GM19397 (cell line): ENCODE measurements around the gene PARP3.

Experiments used
- ATAC-seq: cut with Tn5 transposase; IDR thresholded peaks from one replicate; pipeline ENCODE4 v1.9.1; 2021; ENCODE audit warnings: mild to moderate bottlenecking, moderate library complexity; ENCODE audit not compliant: unreplicated experiment

The PARP3 gene

DNA sequence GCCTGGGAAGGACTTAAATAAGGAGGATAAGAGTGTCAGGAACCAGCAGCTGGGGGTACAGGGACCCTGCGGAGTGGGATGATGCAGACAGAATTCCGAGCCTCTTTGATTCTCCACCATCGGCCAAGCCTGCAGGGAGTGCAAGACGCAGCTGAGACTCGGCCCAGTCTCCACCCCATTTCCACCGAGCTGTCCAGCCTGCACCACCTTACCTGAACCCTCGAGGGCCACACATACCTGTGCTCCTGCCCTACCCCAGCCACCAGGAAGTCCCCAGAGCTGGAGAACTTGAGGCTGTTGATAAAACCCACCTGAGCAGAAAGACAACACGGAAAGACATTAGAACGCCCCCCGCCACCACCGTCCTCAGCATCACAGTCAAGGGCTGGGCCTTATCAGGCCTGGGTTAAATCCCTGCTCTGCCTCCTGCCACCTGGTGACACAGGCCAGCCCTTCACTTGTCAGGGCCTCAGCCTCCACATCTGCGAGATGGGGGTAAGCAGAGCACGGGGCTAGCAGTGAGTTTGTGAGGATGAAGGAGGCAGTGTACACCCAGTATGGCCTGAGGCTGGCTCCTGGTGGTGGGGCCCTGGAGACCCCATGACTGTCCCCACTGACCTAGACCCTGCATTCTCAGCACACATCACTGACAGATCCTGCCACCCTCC, 8.6 kb upstream of the PARP3 start:
- ATAC-seq, result no peak

DNA sequence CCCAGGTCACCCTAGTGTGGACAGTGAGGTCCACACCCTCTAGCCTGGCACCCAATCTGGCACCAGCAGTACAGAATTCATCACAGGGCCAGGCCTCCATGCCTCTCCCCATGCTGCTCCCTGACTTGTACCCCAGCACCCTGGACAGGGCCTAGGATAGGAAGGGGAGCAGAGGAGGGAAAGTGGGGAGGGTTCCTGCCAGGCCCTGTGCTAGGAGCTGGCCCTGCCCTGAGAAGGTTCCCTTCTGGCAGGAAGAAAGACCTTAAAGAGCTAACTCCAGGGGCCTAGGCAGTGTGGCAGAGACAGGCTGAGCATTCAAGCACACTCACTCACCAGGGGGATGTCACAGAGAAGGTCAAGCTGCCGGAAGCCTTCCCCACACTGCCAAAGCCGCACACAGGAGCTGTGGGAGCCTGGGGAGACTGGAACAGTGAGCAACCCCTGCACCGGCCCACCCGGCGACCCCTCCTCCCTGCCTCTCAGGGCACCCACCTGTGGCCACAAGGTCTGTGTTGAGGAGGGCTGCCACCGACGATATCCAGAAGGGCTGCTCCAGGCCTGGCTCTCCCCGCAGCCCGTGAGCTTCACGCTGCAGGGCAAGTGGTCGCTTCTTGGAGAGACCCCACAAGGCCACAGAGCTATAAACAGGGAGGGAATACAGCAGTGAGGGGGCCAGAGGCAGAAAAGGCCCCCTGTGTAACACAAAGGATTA, 7.9 kb upstream of the PARP3 start:
- ATAC-seq, result no peak

DNA sequence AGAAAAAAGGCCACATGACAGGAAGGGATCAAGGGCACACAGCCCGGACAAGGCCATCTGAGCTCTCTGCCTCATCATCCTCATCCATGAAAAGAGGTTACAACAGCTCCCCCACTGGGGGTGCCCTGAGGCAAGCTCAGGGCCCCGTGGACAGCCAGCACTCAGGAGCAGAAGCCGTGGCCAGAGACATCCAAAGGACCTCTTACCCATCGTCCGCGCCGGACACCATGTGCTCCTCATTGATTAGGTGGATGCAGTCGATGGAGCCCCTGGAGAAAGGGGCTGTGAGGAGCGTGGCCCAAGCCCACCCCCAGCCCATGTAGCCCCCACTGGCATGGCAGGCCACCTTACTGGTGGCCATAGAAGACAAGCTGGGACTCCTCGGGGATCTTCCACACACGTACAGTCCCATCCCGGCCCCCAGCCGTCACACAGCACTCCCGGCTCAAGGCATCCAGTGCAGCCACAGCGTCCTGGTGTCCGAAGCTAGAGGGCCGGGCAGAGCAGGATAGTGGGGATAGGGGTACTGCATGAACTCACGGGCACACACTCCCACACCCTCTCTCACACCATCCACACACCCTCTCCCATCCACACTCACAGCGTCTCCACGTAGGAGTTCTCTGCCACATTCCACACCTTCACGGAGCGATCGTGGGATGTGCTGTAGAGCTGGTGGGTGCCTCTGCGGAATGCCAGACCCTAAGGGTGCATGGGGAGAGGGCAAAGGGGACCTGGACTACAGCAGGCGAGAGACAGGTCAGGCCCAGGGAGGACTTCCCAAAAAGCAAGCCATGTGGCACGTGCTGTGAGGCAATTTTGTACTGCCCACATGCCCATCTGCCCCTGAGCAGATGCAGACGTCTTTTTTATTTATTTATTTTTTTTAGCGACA, 6.9 kb upstream of the PARP3 start:
- ATAC-seq, result no peak

DNA sequence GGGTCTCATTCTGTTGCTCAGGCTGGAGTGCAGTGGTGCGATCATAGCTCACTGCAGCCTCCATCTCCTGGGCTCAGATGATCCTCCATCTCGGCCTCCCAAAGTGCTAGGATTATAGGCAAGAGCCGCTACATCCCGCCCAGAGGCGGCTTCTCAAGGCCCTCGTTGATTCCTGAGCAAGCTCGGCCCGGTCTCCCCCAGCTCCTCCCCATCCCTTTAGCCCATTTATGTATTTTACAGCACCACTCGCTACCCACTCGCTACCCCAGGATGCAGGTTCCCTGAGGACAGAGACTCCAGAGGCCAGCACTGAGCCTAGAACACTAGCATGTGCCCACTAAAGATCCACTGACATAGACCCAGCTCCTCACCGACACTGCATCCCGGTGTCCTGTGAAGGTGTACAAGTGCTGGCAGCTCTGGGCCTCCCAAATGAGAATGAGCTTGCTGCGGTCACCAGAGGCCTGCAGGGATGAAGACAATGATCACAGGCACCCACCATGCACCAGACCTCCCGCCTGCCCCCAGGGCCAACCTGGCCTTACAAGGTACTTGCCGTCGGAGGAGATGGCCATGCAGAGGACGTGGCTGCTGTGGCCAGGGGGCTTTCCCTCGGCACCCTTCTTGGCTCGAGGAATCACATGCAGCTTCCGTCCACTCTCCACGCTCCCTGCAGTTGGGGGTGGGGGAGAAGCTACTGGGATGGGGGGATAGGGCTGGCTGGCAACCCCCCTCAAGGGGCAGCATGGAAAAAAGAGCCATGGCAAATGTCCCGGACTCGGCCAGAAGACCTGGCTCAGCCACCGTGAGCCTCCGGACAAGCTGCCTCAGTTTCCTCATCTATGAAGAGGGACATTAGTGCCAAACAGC, 6.0 kb upstream of the PARP3 start:
- ATAC-seq, result no peak

DNA sequence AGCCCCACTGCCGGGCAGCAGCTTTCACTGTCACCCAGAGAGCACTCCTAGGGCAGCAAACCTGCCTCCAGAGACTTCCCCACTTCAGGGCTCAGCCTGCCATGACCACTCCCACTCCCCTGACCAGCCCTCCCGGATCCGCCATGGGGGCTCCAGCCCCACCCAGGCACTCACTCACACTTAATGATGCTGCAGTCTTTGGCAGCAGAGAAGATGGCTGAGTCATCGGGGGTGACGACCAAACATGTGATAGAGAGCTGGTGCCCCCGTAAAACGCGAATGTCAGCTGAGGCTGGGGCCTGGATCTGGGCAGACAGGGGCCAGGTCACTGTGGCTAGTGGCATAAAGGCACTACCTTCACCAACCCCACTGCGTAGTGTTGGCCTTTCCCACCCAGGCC, 5.1 kb upstream of the PARP3 start:
- no peak for ATAC-seq

DNA sequence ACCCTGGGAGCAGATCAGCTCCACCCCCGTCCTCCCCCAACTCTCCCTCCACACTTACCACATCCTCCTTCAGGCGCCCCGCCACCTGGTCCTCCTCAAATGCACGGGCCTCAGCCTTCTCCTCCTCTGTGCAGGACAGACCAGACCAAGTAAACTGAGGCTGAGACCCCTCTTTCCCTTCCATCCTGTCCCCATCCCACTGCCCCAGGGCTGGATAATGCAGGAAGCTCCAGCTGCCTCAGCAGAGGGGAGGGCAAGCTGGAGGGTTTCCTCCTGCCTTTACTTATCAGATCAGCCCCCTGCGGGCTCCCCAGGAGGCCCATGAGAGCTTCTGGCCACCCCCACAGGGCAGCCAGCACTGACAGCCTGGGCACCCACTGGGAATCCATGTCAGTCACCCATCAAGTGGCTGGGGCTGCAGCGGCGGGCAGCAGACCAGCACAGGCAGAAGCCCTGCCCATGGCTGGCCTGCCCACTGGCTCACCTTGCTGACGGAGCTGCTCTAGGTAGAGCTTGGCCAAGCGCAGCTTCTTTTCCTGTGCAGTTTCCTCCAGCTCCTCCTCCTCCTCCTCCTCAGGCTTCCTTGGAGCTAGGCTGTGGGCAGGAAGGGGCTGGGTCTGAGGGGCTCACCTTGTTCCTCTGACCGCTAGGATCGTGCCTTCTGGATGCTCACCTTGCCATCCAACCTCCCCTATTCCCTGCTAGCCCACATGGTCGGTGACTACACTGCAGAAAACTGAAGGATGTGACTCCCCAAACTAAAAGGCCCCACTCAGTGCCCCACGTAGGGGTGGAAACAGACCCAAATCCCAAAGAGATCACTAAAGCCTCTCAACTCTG, 4.3 kb upstream of the PARP3 start:
- no peak for ATAC-seq

DNA sequence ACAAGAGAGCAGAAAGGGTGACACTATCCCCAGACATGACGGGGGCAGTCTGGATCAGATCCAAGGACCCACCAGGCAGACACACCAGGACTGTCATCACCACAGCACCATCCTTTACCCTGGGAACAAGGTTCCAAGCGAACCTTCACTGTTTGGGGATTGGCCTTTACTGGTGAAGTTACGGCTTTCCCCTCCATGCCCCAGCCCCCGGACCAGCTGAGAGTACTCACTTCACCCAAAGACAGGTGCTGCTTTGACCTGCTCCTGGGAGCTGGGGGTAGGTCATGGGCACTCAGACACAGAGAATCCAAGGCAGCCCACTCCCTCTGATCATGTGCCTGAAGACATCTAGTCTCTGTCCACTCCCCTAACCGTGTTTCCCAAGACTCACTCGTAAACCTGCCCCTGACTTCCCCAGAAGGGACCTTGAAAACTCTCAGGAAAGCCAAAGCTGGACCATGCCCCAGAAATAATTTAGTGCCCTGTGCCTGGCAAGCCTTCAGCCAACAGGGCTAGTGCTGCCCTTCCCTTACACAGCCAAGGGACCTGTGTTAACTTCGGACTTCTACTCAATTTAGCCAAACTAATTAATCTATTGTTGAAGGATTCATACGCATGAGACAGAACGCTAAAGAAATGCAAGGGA, 3.3 kb upstream of the PARP3 start:
- ATAC-seq, result no peak

DNA sequence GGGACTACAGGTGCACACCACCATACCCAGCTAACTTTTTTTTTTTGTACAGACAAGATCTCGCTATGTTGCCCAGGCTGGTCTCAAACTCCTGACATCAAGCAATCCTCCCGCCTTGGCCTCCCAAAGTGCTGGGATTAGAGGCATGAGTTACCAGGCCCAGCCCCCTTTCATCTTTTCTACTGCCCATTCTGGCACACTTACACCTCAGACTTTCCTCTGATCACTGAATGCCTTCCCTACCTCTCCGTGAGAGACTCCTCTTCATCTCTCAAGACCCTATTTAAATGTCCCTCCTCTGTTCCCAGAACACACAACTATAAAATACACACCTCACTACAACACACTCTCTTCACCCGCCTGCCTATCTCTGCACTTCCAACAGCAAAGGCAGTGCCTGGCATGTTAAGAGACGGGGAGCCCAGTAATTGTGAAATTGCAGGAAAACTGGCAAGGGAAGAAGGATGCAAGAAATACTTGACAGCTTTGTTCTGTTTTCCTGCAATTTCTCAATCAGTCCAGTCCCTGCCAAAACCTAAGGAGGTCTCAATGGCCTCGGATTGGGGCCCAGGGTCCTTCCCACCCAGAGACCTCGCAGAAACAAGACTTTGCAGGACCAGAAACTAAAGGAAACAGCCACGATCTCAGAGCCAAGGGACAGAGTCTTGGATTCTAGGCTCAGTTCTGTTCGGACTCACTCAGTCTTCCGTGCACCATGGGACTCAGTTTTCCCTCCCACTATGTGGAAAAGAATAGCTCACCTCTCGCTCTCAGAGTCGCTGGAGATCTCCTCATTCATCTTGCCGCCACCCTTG, 1.3 kb upstream of the PARP3 start:
- no peak for ATAC-seq

DNA sequence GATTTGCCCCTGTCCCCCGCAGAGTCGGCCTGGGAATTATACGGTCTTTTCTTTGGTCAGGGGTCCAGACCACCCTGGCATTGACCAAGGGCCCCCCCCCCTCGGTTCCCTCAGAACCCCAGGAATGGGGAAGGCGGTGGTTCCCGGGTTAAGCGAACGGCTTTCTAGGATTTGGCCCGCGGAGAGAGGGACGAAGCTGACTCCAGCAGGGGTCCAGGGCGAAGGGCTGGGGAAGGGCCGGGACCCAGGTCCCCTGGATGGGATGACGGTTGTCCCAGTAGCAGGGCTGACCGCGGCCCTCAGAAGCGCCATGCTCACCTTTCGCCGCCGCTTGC, 733 bp upstream of the PARP3 start:
- no peak for ATAC-seq

DNA sequence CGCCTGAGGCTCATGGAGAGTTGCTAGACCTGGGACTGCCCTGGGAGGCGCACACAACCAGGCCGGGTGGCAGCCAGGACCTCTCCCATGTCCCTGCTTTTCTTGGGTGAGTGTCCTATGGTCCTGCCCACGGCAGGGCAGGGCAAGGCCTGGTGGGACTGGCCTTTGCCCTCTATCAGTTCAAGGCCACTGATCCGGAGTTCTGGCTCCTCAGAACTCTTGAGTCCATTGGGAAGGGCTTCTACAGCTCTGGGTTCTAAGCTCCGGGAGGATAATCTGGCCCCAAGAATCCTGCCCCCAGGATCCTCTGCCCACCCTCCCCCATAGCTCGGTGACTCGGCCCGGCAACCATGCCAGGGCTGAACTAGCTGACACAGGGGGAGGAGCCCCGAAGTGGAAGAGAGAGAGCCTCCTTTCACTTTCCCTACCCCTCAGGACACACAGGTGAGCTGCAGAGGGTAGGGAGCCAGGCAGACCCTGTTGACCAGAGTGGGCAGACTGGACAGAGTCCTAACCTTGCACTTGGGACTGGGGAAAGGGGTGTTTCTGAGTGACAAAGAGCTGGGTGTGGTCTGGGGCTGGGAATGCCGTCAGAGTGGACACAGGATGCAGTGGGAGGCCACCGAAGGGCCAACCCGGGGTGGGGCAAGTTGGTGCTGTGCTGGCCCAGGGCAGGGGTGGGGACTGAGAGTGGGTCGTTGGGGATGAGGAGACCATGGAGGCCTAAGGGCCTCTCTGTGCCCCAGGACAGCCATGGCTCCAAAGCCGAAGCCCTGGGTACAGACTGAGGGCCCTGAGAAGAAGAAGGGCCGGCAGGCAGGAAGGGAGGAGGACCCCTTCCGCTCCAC, 664 bp downstream of the PARP3 start:
- no peak for ATAC-seq

DNA sequence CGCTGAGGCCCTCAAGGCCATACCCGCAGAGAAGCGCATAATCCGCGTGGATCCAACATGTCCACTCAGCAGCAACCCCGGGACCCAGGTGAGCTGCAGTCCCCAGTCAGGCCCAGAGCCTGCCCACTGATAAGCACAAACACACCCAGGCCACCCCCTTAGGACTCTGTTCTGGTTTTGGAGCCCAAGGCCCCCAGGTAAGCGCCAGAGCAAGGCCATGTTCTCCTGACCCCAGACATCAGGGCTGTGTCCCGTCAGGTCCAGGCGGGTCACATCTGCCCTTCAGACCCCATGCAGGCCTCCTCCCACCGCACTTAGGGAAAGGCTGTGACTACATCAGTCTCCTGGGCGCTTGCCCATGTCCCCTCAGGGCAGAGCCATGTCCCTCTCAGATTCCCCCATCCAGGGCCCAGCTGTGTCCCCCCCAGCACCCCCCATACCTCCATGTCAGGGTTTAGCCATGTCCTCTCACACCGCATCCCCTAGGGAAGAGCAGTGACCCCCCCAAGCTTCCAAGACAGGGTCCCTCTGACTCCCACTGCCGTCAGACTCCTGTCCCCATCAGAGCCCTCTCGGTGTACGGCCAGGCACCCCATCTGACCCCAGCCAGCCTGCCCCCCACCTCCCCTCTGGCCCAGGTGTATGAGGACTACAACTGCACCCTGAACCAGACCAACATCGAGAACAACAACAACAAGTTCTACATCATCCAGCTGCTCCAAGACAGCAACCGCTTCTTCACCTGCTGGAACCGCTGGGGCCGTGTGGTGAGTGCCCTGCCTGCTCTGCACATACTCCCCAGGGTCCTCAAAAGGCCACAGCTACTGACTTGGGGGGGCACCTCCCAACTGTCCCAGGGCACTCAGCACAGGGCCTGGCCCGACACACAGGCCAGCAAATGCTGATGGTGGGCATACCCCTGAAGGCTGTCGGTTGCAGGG, 1.6 kb downstream of the PARP3 start:
- no peak for ATAC-seq

DNA sequence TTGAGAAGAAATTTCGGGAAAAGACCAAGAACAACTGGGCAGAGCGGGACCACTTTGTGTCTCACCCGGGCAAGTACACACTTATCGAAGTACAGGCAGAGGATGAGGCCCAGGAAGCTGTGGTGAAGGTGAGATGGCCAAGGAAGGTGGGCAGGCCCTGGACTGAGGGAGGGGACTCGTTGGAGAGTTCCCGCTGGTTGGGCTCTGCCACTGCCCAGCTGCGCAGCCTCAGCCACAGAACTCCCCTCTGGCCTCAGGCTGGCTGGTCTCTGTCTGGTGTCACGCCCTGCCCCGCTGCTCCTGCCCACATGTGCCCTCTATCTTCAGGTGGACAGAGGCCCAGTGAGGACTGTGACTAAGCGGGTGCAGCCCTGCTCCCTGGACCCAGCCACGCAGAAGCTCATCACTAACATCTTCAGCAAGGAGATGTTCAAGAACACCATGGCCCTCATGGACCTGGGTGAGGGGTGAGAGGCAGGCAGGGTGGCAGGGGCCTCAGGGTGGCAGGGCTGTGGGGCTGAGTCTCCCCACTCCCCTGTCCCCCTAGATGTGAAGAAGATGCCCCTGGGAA, 2.4 kb downstream of the PARP3 start:
- no peak for ATAC-seq

DNA sequence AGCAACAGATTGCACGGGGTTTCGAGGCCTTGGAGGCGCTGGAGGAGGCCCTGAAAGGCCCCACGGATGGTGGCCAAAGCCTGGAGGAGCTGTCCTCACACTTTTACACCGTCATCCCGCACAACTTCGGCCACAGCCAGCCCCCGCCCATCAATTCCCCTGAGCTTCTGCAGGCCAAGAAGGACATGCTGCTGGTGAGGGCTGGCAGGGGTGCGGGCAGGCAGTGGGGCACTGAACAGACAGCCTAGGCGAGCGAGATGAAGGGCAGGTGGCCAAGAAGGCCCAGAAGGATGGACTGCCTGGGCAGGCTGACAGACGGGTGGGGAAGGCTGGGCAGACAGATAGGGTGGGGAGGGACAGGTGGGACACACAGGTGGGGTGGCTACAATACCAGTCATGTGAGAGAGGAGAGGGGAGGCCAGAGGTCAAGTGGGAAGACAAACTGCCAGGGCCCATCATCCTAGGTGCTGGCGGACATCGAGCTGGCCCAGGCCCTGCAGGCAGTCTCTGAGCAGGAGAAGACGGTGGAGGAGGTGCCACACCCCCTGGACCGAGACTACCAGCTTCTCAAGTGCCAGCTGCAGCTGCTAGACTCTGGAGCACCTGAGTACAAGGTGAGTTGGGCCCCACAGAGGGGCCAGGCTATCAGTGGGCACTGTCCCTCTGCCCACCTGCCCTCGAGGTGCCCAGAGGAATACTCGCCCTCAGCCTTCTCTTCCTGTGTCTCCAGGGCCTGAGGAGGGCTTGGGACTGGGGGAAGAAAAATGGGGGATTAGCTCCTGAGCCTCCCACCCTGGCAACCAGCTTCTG, 3.1 kb downstream of the PARP3 start:
- no peak for ATAC-seq

DNA sequence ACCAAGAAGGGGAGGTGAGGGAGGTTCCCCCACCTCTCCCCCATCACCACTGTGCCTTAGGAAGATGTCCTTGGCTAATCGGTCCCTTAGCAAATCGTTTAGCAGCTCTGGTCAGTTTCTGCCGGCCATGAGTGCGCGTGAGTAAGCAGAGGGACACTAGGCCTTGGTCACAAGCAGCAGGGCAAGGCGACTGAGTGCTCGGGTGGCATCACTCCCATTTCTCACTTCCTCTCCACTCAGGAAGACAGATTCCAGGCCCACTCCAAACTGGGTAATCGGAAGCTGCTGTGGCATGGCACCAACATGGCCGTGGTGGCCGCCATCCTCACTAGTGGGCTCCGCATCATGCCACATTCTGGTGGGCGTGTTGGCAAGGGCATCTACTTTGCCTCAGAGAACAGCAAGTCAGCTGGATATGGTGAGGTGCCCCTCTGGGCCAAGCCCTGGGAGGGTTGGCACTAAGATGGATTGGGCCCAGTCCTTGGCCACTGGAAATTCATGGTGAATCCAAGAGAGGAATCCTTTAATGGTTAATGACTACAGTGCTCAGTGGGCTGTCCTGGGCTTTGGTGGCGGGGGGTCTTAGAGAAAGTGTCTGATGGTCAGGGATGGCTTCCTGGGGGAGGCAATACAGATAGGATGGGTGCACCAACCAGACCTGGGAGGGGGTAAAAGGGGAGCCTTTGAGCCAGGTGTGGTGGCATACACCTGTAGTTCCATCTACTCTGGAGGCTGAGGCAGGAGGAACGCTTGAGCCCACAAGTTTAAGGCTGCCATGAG, 4.0 kb downstream of the PARP3 start:
- no peak for ATAC-seq

DNA sequence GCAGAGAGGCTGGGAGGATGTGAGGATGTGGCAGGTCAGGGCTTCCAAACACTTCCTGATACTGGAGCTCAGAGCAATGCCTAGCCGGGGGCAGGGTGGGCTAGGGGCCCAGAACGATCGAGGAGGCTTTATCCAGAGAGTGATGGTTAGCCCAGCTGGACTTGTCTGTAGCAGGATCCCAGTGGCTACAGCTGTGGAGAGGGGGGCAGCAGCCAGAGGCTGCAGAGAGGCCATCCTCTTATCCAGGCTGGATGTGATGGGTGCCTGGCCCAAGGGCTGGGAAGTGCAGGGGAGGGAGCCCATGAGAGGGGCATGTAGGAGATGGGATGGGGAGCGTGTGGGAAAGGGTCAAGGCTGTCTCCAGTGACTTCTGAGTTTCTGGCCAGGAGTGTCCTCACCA, 4.6 kb downstream of the PARP3 start:
- ATAC-seq, result no peak
